ENCODE results near the gene POLR3E.
"Not testable (repeated sequence)": the region's sequence is repeated elsewhere in the genome, so short reads cannot be mapped to it uniquely, and the experiment has no call there.

The POLR3E gene

DNA sequence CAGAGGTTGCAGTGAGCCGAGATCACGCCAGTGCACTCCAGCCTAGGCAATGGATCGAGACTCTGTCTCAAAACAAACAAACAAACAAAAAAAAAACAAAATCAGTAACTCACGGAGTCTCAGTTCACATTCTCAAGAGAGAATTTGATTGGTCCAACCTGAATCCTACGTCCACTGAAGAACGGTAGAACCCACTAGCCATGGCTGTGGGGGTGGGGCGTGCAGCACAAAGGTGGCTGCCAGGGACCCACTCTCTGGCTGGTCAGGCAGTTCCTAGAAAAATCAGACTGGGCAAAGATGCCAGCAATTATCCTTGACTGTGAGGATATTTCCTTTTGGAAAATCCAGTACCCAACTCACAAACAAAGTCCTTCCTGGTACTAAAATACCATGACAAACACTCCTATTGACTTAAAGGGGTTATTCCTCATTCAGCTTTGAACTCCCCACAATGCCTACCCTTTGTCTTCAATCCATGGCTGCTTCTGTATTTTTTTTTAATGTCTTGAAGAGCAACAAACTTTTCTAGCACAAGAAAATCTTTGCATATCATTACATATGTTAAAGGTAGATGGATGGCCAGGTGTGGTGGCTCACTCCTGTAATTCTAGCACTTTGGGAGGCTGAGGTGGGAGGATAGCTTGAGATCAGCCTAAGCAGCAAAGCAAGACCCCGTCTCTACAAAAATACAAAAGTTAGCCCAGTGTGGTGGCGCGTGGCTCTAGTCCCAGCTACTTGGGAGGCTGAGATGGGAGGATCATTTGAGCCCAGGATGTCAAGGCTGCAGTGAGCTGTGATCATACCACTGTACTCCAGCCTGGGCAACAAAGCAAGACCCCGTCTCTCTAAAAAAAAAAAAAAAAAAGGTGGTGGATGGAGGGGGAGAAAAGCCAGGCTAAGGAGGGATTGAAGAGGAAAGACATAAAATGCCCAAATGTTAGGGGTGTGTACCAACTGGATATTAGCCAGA is 3.8 kb upstream of the POLR3E start:
- DNase-seq = no peak

DNA sequence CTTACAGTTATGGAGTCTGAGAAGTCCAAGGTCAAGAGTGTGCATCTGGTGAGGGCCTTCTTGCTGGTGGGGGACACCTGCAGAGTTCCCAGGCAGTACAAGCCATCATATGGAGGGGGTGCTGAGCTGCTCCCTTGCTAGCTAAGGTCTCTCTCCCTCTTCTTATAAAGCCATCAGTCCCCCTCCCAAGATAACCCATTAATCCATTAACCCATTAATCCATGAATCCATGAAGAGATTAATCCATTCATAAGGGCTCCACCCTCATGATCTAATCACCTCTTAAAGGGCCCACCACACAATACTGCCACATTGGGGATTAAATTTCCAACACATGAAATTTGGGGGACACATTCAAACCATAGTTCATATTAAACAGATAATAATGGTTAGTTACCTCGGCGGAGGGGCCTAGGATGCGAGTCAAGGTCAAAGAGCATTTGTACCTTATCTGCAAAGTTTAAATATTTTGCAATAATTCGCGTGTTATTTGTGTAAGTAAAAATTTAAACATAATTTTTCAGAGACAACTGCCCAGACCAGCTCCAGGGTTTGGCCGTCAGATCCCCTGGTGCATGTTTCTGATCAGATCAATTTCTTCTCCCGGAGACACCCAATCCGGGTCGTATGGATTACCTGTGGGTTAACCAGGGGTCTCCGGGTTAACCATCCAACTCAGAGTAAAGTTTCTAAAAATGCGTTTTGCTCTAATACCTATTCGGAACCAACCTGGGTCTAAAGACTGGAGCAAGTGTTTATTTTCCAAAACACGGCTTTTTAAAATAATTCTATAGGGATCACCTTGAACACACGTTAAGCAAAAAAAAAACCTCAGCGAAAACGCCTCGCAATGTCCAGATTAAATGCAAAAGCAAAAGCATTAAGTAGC is 740 bp upstream of the POLR3E start:
- no peak for DNase-seq

DNA sequence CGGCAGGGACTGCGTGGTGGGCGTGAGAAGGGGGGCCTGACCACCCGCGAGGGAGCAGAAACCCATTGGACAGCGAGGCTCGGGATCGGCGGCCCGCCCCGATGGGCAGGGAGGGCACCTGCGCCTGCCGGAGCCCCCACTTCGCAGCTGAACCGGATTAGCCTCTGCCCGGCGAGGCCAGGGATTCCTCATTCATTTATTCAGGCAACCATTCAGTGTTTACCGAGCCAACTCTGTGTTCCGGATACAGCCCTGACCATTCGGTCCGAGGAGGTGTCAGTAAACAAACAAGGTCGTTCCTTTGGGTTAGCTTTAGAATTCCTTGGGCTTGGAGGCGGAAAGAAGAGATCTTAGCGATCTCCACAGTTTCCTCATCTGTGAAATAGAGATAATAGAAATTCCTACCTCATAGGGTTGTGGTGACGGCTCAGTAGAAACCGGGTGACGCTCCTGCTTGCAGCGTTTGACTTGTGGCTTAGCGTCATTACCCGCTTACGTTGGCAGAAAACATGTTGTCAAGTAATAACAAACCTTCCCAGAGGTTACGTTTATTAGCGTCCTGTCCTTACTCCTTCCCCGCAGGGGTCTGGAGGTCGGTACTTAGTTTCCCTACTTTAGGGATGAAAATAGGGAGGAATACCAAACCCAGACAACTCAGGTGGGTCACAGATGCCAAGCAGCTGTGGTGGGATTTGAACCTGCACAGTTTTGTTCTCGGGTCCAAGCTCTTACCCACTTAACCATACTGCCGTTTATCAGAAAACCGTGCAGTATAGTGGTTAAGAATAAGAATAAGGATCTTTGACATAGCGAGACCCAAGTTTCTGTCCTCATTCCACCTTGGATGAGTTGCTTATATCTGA is 893 bp downstream of the POLR3E start:
- peak; percentile 48 to 57 for DNase-seq

GRCh38 chr16:22299036-22299435 is 1.8 kb downstream of the POLR3E start:
- DNase-seq = no peak

DNA sequence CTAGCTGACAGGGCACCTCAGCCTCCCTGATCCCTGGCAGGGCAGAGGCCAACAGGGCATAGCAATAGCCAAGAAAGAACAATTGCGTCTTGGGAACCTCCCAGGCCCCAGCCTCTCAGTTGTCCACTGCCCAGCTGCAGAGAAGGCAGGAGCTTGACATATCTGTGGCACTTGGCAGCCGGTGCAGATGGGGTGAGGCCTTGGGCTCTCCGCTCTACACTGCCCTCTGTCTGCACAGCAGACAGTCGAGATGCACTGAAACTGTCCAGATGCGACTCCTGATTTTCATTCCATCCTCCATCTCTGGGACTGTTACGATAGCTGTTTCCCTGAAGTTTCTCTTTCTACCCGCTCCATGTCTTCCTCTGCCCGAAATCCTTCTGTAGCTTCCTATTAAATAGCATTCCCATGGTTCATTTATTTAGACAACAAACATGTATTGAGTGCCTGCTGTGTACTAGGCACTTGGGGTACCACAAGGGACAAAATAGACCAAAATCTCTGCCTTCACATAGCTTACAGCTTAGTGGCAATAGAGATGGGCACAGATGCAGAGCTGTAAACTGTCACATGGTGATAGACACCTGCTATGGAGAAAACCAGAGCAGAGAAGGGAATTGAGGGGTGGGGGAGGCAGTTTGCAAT is 3.3 kb downstream of the POLR3E start:
- DNase-seq = peak; percentile 33 to 40

- DNase-seq = not testable (repeated sequence)
These were observed 4.2 kb downstream of the POLR3E start for GRCh38 chr16:22301423-22301822.

- no peak for DNase-seq
These were observed 5.7 kb downstream of the POLR3E start for GRCh38 chr16:22302776-22303363.

DNA sequence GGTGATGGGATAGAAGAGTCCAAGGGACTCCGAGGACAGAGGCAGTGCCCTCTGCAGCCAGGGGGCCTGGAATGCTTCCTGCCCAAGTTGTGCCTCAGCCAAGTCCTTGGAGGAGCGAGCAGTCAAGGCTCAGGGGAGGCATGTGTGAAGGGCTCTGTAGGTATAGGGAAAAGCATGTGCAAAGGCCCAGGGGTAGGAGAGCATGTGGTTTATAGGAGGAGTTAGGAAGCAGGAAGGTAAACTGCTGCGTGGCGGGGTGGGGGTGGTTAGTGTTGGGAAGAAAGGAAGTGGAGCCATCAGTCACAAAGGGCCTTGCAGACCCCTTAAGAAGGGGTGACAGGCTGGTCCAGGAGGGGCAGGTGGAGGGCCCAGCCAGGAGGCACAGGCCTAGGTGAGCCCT is 7.2 kb downstream of the POLR3E start:
- DNase-seq = no peak

- DNase-seq = no peak
These were observed 9.6 kb downstream of the POLR3E start for GRCh38 chr16:22306788-22307187.

GRCh38 chr16:22307838-22308237 is 10.6 kb downstream of the POLR3E start:
- DNase-seq = no peak

GRCh38 chr16:22308824-22309520 is 11.8 kb downstream of the POLR3E start:
- DNase-seq = no peak

GRCh38 chr16:22311520-22311919 is 14.3 kb downstream of the POLR3E start:
- no peak for DNase-seq

DNA sequence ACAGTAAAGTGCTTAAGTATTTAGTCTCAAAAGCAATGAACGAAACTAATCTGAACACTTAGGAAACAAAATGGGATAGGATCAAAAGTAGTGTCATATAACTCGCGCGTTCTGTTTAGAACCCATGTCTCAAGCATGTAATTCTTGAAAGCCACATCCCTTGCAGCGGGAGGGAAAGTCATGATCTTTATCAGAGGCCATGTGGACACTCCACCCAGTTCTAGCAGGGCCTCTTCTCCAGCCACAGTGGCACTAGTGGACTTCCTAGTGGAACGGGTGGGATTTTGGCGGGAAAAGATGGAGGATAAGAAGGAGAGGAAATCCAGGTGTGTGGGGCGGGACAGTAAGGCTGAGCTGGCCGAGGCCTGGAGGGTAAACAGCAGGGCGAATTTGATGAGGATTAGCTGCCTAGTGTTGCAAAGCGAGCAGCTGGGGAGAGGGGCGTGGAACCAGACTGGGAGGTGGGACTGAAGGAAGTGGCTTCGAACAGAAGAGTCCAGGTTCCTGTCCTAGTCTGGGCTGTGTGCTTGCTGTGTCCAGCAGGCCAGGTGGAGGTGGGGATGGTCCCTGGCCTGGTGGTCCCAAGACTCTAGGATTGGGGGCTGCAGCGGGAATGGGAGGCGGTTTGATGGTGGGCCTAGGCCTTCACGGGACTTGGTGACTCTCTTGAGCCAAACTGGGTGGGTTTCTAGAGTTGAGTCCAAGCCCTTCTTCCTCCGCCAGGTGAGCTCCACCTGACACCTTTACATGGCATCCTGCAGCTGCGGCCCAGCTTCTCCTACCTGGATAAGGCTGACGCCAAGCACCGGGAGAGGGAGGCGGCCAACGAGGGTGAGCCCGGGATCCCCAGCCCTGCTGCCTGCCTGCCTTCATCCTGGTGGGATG is 15.9 kb downstream of the POLR3E start:
- DNase-seq = no peak

GRCh38 chr16:22313876-22314470 is 16.8 kb downstream of the POLR3E start:
- DNase-seq = no peak

- DNase-seq = no peak
These were observed 17.7 kb downstream of the POLR3E start for GRCh38 chr16:22314661-22315626.

- no peak for DNase-seq
These were observed 18.8 kb downstream of the POLR3E start for GRCh38 chr16:22315979-22316378.

GRCh38 chr16:22316411-22316811 is 19.2 kb downstream of the POLR3E start:
- no peak for DNase-seq

- no peak for DNase-seq
These were observed 19.9 kb downstream of the POLR3E start for GRCh38 chr16:22317001-22317530.

Measured in Kasumi-1 (cell line).